Fibroblast of upper back skin (primary cell): ENCODE data around the gene ZNF343.
"Not testable (repeated sequence)": the region's sequence is repeated elsewhere in the genome, so short reads cannot be mapped to it uniquely, and the experiment has no call there.

Experiments used
- DNase-seq: peaks from one replicate; pipeline ENCODE4 v3.0.0-alpha.2; 2013

Gene ZNF343

GRCh38 chr20:2520617-2521016, 11.9 kb upstream of the ZNF343 start:
- DNase-seq: no peak

GRCh38 chr20:2519115-2519809, 10.5 kb upstream of the ZNF343 start:
- peak; percentile 92 for DNase-seq

DNA sequence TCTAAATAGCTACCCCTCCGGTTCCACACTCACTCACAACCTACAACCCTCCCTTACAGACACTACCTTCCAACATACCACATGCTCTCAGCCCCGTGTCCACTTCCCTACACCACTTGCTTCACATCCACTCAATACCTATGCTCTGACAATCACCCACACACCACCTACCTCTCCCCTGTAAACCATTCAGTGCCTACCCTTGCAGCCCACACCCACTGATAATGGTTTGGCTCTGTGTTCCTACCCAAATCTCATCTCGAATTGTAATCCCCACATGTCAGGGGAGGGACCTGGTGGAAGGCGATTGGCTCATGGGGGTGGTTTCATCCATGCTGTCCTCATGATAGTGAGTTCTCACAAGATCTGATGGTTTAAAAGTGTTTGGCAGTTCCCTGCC, 9.8 kb upstream of the ZNF343 start:
- no peak for DNase-seq

DNA sequence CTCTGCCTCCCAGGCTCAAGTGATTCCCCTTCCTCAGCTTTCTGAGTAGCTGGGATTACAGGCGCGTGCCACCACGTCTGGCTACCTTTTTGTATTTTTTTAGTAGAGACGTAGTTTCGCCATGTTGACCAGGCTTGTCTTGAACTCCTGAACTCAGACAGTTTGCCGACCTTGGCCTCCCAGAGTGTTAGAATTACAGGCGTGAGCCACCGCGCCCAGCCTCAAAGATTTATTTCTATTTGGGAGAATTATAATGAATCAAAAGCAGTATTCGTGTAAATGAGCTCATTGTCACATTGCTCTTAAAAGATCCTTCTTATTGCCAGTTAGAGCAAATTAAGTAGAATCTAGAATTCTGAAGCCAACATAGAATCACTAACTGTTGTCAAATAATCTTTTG, 9.4 kb upstream of the ZNF343 start:
- DNase-seq: no peak

DNA sequence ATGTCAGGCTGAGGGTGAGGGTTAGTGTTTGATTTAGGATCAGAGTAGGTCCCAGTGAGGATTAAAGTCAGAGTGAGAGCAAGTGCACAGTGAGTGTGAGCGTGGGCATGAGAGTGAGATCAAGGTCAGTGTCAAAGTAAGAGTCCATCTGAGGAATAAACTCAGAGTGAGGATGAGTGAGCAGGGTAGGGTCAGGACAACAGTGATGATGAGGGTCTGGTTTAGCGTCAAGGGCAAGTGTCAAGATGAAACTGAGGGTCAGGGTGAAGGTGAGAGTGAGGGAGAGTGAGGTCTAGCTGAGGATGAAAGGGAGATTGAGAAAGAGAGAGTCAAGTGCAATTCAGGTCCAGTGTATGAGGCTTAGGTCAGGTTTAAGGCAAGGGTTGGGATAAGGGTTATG, 7.7 kb upstream of the ZNF343 start:
- no peak for DNase-seq

DNA sequence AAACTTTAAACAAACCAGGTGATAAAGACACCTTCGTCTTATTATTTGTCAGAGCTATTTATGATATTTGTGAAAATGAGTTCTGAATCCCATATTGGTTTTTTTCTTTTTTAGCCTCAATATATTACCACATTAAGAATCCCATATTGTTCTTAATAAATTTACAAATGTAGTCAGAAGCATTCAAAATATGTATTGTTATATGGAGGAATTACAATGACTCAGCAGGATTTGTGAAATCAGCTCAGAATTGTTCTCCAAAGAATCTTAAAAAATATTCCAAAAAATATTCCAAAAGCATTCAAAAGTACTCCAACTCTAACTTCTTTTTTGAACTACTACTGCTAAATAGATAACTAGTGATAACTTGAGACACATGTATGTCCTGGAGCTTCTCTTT, 6.5 kb upstream of the ZNF343 start:
- DNase-seq: peak; percentile 22

DNA sequence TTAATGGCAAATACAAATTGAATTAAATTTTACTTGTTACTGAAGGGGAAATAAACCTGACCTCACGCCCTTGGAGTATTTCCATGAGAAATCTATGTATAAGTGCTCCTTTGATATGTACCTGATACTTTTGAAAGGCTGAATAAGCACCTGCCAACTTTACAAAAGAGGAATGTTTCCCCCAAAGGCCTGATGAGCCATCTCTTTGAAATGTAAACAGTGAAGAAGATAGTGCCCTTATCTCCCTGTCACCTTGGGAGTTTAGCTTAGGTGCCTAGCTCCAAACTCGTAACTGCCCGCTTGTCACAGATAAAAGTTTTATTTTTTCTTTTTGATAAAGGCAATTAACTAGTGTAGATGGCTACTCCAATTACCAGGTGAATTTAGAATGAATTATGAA, 1.1 kb upstream of the ZNF343 start:
- no peak for DNase-seq

DNA sequence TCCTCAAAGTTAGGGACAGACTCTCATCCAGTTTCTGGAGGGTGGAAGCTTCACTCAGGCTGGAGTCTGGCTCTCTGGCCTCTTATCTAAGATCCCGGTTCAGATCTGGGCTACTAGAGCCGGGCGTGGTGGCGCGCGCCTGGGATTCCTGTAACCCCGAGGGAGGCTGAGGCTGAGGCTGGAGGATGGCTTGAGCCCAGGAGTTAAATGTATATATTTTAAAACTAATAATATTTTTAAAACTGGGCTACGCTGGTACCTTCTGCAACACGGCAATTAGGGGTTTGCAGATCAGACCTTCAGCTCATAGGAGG, 710 bp upstream of the ZNF343 start:
- DNase-seq: peak; percentile 22

GRCh38 chr20:2507875-2508630, 662 bp downstream of the ZNF343 start:
- DNase-seq: peak; percentile 42

DNA sequence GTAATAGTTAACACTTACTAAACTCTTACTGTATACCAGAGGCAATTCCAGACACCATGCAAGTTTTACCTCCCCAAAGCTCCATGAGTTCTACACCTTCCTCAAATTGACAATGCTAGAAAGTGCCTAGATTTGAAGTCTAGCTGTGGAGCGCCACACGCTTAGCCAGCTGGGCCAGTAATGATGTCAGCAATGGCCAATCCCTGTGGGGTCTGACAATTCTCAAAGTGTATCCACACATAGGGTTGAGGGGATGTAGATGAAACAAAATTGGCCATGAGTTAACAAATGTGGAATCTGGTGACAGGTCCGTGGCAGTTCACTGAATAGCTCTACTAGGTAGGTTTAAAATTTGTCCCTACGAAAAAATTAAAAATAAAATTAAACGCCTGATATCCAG, 1.3 kb downstream of the ZNF343 start:
- peak; percentile 25 for DNase-seq

GRCh38 chr20:2506426-2506825, 2.3 kb downstream of the ZNF343 start:
- not testable (repeated sequence) for DNase-seq

DNA sequence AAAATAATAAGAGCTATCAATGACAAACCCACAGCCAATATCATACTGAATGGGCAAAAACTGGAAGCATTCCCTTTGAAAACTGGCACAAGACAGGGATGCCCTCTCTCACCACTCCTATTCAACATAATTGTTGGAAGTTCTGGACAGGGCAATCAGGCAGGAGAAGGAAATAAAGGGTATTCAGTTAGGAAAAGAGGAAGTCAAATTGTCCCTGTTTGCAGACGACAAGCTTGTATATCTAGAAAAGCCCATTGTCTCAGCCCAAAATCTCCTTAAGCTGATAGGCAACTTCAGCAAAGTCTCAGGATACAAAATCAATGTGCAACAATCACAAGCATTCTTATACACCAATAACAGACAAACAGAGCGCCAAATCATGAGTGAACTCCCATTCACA, 3.9 kb downstream of the ZNF343 start:
- DNase-seq: not testable (repeated sequence)

GRCh38 chr20:2502808-2503384, 5.8 kb downstream of the ZNF343 start:
- not testable (repeated sequence) for DNase-seq

- DNase-seq: no peak
These were observed 23.1 kb downstream of the ZNF343 start for GRCh38 chr20:2485661-2486060.

- DNase-seq: no peak
These were observed 23.6 kb downstream of the ZNF343 start for GRCh38 chr20:2485080-2485479.

- no peak for DNase-seq
These were observed 25.2 kb downstream of the ZNF343 start for GRCh38 chr20:2483504-2483903.

DNA sequence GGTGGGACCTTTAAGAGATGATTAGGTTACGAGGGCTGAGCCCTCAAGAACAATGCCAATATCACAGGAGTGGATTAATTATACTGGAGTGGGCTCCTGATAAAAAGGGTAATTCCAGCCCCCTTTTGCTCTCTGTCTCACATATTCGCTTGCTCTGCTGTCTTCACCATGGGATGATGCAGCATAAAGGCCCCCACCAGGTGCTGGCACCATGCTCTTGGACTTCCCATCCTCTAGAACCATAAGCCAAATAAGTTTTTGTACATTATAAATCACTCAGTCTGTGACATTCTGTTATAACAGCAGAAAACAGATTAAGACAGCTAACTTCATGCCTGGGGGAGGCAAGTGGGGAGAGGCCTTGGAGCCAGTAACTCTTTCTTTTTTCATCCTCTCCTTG, 28.3 kb downstream of the ZNF343 start:
- no peak for DNase-seq

GRCh38 chr20:2476742-2477615, 31.7 kb downstream of the ZNF343 start:
- no peak for DNase-seq

DNA sequence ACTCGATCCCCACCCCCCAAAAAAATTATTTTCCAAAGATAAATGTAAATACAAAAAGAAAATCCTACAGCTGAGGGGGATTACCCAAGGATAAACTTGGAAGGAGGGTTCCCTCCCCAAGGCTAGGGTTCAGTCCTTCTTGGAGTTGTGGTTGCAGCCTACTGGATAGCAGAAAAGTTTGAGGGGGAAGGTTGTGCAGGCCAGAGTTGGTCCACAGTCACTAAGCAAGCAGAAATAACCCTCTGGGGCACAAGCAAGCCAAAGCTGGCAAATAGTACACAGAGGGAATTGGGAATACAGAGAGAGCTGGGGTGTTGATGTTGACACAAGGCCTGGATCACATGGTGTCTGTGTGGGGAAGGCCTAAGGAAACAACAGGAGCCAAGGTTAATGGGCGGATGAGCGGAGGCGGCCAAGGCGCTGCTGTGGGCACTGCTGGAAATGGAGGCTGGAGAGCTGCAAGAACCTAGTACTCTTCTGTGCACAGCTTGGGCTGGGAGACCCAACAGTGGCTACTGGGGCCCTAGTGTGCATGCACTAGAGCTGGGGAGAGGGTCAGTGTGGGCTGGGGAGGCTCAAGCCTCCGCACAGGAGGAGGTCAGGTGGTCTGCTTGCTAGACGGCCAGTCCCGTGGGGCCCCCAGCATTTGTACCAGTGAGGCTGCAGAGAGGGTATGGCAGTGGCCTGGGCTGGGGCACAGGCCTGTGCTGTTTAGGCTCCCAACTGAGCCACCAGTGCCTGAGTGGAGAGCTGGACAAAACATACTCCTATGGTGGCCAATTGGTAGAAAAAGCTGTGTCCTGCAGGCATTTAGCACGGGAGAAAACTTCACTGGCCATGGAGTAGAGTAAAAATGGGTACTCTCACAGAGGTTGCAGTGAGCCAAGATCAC, 32.6 kb downstream of the ZNF343 start:
- DNase-seq: no peak

DNA sequence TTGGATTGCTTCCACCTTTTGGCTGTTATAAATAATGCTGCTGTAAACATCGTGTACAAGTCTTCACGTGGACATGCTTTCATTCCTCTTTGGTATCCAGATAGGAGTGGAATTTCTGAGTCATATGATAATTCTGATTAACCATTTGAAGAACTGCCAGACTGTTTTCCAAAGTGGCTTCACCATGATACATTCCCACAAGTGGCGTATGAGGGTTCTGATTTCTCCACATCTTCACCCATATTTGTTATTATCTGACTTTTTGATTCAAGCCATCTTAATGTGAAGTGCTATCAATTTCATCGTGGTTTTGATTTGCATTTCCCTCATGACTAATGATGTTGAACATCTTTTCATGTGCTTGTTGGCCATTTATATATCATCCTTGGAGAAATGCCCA, 35.2 kb downstream of the ZNF343 start:
- peak; percentile 81 for DNase-seq

- peak; percentile 99 for DNase-seq
These were observed 38.1 kb downstream of the ZNF343 start, which contains the start of gene SNRPB for GRCh38 chr20:2470423-2471193. Gene SNRPB (minus strand): TSS chr20:2470789. CDS start chr20:2470690, 99 bp downstream.
